ENCODE results near the gene THAP7. TPM values are rescaled to one million over a fixed set of nuclear protein-coding genes. Genes with fewer than 3 reads are reported as not detected.

The THAP7 gene
- total and polyA plus RNA-seq, 2 of the 4 experiments (the other 2 are of a cell fraction), result 14.2 to 19.8 TPM

DNA sequence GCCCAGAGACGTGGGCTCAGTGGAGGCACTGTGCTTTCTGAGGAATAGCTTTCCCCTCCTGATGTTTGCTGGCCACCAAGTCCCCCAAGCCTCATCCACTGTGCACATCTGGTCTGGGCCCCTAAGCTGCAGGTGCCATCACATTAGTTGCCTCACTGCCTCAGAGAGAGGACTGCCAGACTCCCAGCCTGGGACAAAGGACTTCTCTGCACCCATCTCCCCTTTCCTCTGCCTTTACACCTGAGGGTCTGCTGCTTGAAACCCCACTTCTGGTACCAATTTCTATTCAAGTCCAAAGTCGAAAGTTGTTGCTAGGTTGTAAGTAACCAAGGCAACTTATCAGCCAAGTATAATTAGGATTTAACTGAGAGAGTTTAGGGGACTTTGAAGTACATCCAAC lies 23.5 kb downstream of the THAP7 start:
- no peak for DNase-seq
- dilution Hi-C loops (cut with HindIII; ENCODE audit: low sequenced_read_pairs, unreplicated experiment), result no loop called here
- peaks cover 2% of the 10 kb centered on the region; the same call in 1 of the 2 replicates for H3K27me3 ChIP-seq (ENCODE audit: control insufficient read depth, insufficient read depth, low read length)

More for the DNA sequence above, 23.5 kb downstream of the THAP7 start:
- no peak for TF ChIP-seq RAD21 (IDR thresholded peaks at IDR 0.05; ENCODE audit: low read length)
- no peak overlapping the region for H3K14ac ChIP-seq (replicated peaks; ENCODE audit: low read depth, low read length)
- H3K56ac ChIP-seq (ENCODE audit: extremely low read depth, insufficient read depth, low read length), result no peak overlapping the region
- peaks cover 16 to 26% of the 10 kb centered on the region in 2 experiments for H3K79me1 ChIP-seq (ENCODE audit: low read depth in 1 of 2, low read length in 2 of 2)
- H4K5ac ChIP-seq (ENCODE audit: low read depth, low read length), result no peak overlapping the region
- H3K36me3 ChIP-seq (ENCODE audit: control insufficient read depth, insufficient read depth, low read length), result no peaks in the 10 kb centered on the region
- BruUV-seq (replicated peaks), result no TSS peak
- H3K9me1 ChIP-seq (ENCODE audit: insufficient read depth, low read length), result peaks cover 24% of the 10 kb centered on the region
- no peak overlapping the region for H2AK5ac ChIP-seq (ENCODE audit: low read depth, low read length)
- no peak overlapping the region for H3K18ac ChIP-seq (ENCODE audit: low read depth, low read length)
- ATAC-seq (ENCODE audit: low read depth), result no peak
- H3K4me2 ChIP-seq (ENCODE audit: low read depth, low read length), result no peak overlapping the region
- H3K27ac ChIP-seq (ENCODE audit: insufficient read depth, low read length), result no peak overlapping the region
- no peak overlapping the region for H2BK5ac ChIP-seq (ENCODE audit: low read depth, low read length, poor library complexity, severe bottlenecking)
- WGBS, 2 experiments (ENCODE audit: extremely low coverage in 2 of 2, insufficient read length in 1 of 2), result 17% methylated on average over 1 of the region's 2 CpGs; no CpG with 5 or more reads in 1 of the 2 experiments
- no peak overlapping the region for H2BK20ac ChIP-seq (ENCODE audit: low read depth, low read length)
- in situ Hi-C loops (cut with MboI; ENCODE audit: low sequenced_read_pairs), result no loop called here
- no peak overlapping the region for H3K23ac ChIP-seq (ENCODE audit: low read depth, low read length)
- H4K20me1 ChIP-seq (ENCODE audit: insufficient read depth, low read length), result no peaks in the 10 kb centered on the region
- H3K4ac ChIP-seq (ENCODE audit: low read depth, low read length), result no peak overlapping the region
- intact Hi-C loops (cut with micrococcal nuclease), result no loop called here
- peaks cover 10% of the 10 kb centered on the region for H3K9me3 ChIP-seq (ENCODE audit: control insufficient read depth, insufficient read depth, low read length)
- H4K91ac ChIP-seq (ENCODE audit: insufficient read depth, low read depth, low read length), result no peak overlapping the region
- no peak overlapping the region for H3K9ac ChIP-seq (ENCODE audit: low read depth, low read length)
- ChIA-PET CTCF (no interaction called here), POLR2A (ENCODE audit: unreplicated experiment) (no interaction called here)
- no peak overlapping the region for H2BK120ac ChIP-seq (ENCODE audit: low read depth, low read length)
- H2BK15ac ChIP-seq (ENCODE audit: low read depth, low read length), result no peak overlapping the region
- H4K8ac ChIP-seq (ENCODE audit: low read depth in 2 of 2, low read length in 2 of 2), result no peak overlapping the region
- no peak overlapping the region for H2AK9ac ChIP-seq (replicated peaks; ENCODE audit: low read depth, low read length, poor library complexity)
- no peak overlapping the region for H2AFZ ChIP-seq (replicated peaks; ENCODE audit: low read length, poor library complexity)
- H3K4me1 ChIP-seq (ENCODE audit: control insufficient read depth, insufficient read depth, low read length), result peaks cover 10% of the 10 kb centered on the region
- H3K4me3 ChIP-seq (ENCODE audit: insufficient read depth, low read depth, low read length), result no peak overlapping the region
